GM18517 (cell line): Measurements from ENCODE around the gene CTCFL.

Experiments
- ATAC-seq: cut with Tn5 transposase; IDR thresholded peaks from one replicate; pipeline ENCODE4 v1.9.1; 2021; ENCODE audit warnings: mild to moderate bottlenecking, moderate library complexity; ENCODE audit not compliant: unreplicated experiment

CTCFL gene

DNA sequence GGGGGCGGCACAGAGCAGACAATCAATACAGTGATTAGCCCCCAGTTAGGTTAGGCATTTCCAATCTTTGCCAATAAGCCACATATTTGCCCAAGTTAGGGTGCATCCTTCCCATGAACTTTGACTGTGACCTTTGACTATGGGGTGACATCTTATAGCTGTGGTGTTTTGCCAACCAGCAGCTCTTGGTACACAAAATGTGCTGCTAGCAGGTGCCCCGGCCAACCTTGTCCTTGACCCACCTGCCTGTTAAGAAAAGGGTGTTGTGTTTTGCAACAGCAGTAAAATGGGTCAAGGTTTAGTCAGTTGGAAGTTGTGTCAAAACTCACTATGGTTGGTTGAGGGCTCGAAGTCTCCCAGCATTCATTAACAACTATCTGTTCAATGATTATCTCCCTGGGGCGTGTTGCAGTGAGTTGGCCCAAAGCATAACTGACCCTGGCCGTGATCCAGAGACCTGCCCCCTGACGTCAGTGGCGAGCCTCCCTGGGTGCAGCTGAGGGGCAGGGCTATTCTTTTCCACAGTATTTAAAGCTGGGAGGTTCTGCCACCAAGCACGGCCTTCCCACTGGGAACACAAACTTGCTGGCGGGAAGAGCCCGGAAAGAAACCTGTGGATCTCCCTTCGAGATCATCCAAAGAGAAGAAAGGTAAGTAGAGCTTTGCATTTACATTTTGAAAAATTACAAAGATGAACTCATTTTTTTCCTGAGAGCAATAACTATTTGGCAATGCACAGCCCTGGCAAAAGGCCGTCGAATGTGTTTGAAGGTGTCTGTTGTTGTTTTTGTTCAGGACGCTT lies 35.8 kb upstream of the CTCFL start, which contains the start of gene PCK1:
PCK1 (plus strand) TSS at position 557 of the 802 bp plus-strand sequence. CDS start 302 bp downstream, outside the sequence.
- no peak for ATAC-seq

DNA sequence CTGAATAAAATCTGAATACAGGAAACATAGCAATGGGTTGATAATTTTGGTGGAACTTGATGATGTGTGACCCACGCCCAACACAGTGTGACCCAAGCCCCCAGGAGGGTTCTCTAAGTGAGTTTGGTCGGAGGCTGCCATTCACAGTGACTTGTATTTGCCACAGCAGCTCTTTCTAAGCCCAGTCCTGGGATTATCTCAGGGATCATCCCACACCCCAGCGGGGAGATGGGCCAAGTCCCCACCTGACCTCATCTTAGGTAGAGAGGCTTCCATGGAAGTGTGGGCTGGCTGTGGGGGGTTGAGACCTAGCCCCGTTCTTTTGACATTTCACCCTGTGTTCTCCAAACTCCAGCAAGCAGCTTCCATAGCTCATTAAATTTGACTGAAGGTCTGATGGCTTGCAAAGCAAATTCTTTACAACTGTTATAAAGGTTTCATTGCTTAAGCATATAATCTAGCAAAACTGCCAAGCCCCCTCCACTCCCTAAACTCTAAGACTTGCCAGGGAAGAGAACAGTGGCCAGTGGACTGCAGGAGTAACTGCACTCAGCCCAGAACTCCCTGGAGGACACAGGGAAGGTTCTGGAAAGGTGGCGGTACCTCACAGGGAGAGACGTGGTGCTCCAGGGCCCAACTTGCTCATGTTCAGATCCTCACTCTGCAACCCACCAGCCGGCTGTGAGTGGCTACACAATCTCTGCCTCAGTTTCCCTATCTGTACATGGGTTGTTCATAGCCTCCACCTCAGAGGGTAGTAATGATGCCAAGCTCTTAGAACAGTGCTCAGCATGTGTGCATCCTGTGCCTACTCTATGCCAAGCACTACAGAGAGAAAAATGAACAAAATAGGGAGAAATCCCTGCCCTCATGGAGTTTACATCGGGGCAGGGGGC lies 35.0 kb upstream of the CTCFL start:
- no peak for ATAC-seq

DNA sequence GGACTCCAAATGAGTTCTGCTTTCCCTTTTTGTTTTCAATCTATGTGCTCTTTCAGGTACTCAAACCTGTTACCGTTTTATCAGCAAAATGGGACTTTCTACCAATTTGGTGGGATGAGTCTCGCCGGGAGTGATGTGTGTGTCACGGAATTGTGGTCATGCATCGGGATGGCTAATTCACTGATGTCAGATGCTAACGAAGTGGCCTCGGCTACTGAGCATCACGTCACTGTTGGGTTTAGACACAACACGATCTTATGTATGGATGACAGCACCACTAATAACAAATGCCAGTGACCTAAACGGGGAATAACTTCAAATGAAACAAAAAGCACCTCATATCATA lies 34.3 kb upstream of the CTCFL start:
- ATAC-seq = no peak

DNA sequence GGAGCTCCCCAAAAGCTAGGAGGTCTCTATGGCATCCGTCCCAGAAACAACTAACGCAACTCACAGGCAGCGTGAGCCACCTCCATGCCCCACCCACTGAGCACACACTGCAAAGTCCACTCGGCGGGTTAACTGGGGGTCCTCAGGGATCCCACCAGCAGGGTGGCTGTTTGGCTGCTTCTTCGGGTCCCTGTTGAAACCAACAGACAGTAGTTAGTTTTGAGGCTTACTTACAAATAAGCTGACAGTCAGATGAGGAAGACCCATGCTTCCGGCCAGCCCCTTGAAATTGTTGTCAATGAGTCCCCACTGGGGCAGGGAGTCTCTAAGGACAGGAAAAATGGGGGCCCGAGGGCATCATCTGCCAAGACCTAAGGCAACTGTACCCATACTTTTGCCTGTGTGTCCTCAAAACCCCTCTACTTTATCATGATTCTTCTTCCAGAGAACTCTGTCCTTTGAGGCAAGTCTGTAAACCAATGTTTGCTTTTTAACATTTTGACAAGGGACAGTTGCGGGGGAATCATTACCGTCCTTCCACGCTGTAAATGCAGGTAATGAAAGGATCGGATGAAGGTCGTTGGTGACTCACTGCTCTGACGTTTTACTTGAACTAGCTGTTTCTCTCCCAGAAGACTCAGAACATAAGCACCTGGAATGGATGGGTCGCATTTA lies 33.8 kb upstream of the CTCFL start:
- no peak for ATAC-seq

DNA sequence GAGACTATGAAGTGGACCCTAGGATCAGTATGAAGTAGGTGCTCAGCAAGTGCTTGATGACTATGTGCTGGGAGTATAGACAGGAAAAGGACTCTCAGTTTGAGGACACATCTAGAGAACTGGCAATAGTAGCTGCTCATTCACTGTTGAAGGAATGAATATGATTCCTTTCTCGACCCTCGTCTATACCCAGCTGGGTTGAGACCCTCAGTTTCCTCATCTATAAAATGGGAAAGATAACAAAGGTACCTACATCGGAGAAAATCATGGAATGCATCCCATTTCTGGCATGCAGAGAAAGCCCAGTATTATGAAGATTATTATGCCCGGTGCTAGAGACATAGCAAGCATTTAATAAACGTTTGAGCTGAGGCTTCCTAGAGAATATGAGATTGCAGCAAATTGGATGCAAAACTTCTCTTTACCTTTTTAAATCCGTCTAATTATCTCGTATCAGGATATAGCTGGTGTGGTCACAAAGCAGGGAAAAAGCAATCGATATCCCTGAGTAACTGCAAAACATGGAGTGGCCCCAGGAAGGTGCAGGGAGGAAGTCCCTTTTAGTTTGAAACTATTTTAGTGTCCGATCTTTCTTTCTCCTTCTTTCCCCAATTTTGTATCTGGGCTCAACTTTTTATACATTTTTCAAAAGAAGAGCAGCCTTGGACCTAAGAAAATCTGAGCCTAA lies 33.1 kb upstream of the CTCFL start:
- ATAC-seq = no peak

DNA sequence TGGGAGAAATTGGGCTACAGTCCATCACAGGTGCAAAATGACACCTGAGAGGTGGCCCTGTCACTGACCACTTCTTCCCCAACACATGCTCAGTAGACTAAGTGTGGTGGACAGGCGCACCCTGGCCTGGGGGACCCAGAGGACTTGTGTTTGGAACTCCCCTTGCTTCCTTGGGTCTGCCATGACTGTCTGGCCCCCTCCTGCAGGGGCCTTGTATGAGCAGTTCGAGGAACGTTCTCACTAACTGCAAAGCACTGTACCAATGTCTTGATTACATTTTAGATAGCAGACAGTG lies 32.0 kb upstream of the CTCFL start:
- ATAC-seq = no peak

DNA sequence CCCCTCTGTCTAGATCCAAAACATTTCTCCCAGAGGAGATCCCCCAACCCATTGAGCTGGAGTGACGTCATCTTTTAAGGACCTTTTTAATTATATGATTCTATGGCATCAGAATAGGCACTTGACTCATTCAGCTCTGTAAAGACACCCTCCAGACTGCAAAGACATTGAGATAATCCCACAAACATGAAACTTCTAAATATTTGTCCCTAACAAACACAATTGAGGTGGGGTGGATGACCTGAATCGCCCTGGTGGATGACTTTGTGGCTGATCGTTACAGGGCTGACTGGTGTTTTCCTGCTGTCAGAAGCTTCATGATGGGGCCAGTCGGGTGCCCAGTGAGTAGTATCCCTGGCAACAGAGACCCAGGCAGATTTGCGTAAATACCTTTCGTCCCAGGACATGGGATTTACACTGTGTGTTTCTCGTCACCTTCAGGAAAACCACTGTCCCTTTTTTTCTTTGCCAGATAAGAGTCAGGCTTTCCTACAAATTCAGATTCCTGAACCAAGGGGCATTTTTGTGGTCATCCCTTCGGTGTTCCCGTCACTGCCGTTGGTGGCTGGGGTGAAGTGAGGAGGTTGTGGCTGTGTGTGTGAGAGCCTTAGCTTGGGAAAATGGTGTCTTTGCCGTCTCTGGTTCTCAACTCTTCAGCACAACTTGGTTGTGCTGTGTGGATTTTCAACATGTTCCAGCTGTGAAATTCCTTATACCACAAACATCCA lies 30.7 kb upstream of the CTCFL start:
- ATAC-seq = no peak

DNA sequence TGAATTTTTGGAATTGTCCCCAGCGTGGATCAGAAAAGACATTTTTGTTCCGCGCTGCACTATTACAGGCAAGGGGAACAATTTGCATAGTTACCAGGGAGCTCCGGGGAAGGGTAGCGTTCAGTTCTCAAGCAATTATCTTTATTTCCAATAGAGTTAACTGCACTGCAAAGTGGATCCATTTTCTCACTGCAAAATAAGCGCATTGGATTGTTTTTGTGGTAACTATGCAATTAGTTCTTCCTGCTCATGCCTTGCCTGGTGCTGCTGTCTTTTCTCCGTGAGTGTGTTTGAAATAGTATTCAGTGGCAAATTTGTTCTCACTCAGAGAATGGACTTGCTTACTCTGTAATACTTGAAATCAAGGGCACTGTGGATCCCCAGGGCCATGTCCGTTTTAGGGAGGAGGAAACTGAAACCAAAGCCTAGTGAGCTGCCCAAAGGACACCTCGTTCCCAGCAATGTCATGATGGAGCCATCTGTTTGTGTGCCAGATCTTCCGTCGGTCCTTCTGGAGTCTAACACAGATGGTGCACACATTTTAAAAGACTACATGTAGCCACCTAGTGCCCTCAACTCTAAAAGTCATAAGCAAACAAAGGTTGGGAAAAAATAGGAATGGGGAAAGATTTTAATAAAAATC lies 28.6 kb upstream of the CTCFL start:
- no peak for ATAC-seq

DNA sequence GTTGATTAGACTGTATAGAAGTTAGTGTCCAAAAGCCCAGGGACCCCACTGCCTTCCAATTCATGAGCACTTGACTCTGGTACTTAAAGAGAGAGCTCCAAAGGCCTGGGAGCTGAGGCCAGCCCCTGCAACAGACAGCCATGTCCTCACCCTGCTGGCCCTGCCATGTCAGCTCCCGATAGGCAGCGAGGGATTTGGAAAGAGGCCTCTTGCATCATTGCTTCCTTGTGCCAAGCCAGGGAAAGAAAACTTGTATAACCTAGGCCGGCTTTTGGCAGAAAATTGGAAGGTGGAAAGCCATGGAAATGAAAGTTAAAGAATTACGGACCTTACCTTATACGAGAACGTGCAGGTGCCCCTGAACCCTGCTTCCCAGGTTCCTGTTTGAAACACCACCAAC lies 27.5 kb upstream of the CTCFL start:
- ATAC-seq = no peak

DNA sequence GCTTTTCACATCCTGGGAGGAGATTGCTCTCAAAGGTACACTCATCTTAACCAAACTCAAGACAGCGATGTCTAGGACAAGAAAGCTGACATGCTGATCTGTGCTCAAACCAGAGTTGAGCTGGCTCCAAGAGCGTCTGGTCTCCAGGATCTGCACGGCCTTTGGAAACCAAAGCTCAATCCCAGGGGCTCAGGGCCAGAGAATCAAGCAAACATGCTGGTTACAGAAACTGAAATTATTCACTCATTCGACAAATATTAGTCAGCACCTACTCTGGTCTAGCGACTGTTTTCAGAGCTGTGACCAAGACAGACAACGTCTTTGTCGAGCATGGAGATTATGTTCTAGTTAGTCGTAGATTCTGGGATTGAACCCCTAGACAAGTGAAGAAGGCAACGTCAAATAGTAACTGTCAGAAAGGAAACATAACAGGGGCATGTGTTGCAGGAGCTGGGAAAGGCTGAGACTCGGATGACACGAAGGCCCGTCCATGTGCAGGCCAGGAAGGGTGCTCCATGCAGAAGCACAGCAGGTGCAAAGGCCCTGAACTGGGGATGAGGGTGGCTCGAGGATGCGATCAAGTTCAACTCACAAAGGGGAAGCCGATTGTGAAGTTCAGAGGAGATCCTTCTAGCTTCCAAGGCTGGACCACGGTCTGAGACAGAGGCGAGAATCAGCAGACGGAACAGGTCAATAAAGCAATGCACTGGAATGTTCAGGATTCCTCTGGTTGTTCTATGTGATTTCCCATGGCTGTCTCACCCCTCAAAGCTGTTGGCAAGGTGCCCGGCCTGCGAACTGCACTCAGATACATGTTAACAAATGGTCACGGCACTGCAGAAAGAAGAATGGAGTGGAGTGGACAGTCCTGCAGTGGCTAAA lies 23.5 kb upstream of the CTCFL start:
- no peak for ATAC-seq

DNA sequence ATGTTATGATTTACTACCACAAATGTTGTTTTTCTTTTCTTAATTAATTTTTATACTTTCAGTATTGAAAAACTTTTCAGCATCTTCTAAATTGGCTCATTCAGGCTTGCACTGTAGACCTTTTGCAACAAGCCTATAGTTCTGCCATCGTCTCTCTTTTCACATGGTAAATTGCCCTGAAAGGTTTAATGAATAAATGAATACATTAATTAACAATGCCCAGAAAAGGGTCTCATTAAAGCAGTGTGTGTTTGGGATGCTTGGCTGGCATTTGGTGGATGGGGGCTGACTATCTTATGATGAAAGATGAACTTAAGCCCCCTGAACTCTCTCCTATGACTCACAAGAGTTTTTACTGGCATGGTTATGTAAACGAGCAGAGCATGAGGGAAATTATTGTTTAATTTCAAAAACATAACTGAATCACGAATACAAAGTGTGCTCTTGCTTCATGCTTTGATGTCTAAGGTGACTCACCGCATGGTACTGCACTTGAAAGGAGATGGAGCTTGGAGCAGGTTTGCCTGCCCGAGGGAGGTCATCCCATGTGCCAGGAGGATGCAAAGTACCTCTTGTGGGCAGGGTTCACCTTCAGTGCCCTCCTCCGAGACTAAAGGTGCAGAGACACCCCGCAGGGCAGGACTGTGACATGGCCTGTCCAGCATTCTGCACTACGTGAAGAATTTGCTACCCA lies 22.2 kb upstream of the CTCFL start:
- ATAC-seq = no peak

DNA sequence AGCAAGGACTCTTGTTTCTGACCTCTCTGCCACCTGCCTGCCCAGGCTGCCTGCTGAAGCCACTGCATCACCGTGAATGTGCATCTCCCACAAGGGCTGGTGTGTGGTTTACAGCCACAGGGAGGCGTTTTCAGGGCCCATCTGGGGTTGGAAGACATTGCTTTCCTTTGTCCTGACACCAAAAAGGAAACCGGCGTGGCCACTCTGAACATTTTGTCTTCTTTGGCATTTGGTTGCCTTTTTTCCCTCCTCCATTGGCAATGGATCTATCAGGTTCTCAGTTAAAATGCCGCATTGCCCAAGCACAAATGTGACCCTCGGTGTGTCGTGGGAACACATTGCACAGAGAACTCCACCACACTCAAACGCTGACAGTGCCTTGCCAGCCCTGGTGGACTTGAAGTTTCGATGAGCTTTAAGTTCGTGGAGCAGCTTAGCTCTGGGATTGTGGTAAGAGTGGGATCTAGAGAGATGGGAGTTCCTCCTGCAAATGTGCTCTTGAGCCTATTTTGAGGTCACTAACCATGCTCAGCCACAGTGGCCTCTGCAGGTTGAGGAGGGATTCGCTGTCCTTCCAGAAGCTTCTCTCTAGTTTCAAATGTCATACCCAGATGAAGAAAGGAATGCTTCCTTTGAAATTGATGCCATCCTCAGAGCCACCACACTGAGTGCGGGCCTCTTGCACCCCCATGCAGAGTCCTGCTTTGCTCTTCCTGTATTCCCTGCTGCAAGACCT lies 21.2 kb upstream of the CTCFL start:
- no peak for ATAC-seq

DNA sequence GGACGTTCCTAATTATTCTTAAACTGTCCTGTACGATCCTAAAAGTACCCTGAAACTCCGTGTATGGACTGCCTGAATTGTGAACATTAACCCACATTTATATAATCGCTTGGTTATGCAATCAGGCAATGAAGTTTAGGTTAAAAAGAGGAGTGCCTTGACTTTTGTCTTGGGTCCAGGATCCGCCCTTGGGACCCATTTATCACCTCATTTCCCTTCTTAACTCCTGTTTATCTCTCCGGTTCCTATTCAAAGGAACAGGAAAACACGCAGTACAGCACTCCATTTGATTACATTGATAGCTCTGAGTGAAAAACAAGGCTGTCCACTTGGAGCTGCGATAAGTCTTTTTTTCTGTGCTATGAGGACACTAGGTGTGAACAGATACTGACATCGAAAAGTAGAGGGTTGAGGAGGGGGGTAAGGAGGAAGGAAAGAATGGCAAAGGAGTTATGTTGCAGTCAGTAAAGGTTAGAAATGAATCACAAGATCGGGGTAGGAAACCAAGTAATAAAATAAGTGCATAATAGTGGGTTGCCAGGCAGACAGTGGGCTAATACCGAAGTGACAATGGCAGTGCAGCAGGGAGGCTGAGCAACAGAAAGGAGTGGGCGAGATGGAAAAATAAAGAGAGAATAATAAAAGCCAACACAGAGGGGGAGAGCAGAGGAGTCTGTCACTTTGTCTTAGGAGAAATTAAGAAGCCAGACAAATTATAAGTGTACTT lies 20.1 kb upstream of the CTCFL start:
- no peak for ATAC-seq

DNA sequence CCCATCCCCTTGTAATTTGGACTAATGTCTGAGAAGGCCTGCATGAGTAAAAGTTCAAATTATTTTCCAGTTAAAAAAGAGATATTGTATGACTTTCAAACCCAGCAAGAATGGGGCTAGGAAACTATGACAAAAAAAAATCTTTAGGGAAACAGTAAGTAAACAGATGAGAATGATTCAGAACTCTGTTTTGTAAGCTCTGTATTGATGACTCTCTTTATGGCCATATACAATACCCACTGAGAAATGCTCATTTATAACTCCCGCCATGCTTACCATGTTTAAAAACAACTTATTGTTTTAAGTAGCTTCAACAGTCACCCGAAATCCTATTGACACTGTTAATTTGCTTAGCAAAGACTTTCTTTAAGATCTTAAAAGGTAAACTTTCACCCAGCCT lies 18.8 kb upstream of the CTCFL start:
- ATAC-seq = no peak

DNA sequence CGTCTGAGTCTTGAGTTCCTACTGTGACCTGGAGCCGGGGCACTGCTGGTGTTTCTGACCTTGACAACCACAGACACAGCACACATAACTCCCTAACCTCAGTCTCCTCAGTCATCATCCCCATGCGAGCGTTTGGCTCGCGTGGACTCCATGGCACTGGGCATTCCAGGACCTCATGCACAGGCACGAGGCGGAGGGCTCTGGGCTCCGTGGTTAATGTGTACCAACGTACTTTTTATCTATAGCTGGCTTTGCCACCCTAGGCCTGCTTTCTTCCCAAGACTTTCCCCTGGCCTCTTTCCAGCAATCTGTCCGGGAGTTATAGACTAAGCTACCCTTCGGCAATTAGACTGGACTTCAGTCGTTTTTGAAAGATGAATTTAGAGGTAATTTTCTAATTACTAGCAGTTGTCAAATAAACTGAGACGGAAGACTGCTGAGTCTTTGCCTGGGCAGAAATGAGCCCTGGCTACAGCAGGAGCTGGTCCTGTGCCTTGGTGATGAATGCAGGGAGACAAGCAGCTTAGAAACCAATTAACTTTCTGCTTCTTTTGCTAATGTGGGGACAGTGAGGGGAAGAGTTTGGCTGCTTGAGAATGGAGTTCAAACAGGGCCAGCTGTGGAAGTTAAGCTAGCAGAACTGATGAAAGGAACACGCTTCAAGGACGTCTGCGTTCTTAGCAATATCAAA lies 16.1 kb upstream of the CTCFL start:
- ATAC-seq = no peak

DNA sequence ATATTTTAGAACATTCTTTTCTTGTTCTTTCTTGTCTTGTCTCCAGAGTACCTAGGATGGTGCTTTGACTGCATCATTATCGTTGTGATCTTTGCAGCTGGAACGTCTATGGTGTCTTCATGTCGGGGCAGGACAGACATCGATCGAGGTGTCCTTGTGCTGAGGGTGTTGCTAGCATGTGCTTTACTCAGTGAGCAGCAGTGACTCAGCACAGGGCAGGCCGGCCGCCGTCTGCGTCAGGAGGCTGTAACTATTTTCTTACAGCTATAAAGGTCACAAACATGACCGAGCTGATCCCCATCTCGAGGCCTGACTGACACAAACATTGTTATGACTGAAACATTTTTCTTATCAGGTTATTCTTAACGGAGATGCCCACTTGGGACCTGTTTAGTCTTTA lies 14.9 kb upstream of the CTCFL start:
- no peak for ATAC-seq

DNA sequence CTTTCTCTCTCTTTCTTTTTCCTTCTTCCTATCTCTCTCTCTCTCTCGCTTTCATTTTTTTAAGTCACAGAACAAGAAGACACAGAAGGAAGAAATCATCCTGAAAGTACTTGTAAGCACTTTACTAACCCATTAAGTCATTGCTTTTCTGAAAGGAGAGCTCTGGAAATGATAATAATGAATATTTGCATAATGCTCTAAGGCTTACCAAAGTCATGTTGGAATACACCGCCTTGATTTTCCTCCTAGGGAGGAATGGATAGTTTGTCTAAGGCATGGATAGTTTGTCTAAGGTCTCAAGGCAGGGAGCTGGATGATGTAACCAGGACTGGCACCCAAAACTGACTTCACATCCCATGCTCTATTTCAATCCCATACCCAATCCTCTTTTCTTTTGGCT lies 12.9 kb upstream of the CTCFL start:
- no peak for ATAC-seq
